ENCODE measurements around the gene ADAMTS5. TPM values are rescaled to one million over a fixed set of nuclear protein-coding genes. Genes with fewer than 3 reads are reported as not detected.

The ADAMTS5 gene
- total RNA-seq (2014; rRNA removed; shearing (Covaris generic)) = not detected in 2 replicates

GRCh38 chr21:26967062-26967913 is at the start of gene ADAMTS5:
TSS of gene ADAMTS5 (minus strand) at chr21:26967088. CDS start at chr21:26966391, 697 bp downstream.
- DNase-seq (ENCODE audit: low spot score) = no peak

GRCh38 chr21:27001526-27001925 is 34.6 kb upstream of the ADAMTS5 start:
- no peak for DNase-seq (ENCODE audit: low spot score)

DNA sequence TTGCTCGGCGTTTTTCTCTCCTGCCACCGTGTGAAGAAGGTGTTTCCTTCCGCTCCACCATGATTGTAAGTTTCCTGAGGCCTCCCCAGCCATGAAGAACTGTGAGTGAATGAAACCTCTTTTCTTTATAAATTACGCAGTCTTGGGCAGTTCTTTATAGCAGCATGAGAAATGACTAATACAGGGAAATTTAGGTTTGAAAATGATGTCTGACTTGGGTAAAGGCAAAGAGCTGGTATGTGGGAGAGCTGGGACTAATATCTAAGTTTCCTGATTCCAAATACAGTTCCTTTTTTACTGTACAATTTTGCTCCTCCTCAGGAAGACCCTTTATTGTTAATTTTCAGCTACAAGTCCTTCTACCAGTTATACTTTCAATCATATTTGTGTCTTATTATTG is 16.7 kb upstream of the ADAMTS5 start:
- DNase-seq (ENCODE audit: low spot score) = no peak

- no peak for DNase-seq (ENCODE audit: low spot score)
Observed at GRCh38 chr21:26982767-26983166, 15.9 kb upstream of the ADAMTS5 start.

DNA sequence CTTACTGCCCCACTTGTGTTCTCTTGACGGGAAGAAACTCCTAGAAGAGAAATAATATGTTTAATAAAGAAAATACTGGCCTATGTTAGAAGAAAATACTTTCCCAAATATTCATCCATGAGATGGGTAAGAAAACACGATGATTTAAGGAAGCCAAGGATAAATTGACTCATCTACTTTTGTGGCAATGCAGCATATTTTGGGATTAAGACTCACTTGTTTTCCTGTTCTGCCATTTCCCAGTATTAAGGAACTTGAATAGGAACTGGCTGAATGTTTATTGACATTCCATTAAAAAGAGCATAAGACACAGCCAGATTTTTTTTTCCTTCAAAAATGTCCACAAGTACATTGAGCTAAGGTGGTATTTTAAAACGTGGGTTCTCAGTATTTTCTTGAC is 10.9 kb upstream of the ADAMTS5 start:
- DNase-seq (ENCODE audit: low spot score) = no peak

- DNase-seq (ENCODE audit: low spot score) = no peak
Observed at GRCh38 chr21:26973226-26973625, 6.3 kb upstream of the ADAMTS5 start.

DNA sequence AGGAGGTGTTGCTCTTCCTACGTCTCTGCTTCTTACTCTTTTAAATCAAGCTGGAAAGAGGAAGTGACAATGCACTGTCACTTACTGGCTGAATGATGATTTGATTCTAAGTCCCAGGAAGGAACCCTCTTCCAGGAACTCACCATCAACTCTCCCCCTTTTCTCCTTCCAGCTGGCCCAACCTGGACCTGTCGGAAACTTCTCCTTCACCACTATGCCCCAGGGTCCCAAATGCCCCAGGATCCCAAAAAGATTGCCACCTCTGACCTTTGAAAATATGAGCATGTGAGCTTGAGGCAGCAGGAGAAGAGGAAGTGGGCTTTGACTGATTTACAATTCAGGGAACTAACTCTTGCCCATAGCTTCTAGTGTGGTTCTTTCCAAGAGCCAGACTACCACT is 5.3 kb upstream of the ADAMTS5 start:
- DNase-seq (ENCODE audit: low spot score) = no peak

- DNase-seq (ENCODE audit: low spot score) = no peak
Observed at GRCh38 chr21:26969971-26970725, 3.3 kb upstream of the ADAMTS5 start.

GRCh38 chr21:26966649-26967061 is 233 bp downstream of the ADAMTS5 start:
- no peak for DNase-seq (ENCODE audit: low spot score)

DNA sequence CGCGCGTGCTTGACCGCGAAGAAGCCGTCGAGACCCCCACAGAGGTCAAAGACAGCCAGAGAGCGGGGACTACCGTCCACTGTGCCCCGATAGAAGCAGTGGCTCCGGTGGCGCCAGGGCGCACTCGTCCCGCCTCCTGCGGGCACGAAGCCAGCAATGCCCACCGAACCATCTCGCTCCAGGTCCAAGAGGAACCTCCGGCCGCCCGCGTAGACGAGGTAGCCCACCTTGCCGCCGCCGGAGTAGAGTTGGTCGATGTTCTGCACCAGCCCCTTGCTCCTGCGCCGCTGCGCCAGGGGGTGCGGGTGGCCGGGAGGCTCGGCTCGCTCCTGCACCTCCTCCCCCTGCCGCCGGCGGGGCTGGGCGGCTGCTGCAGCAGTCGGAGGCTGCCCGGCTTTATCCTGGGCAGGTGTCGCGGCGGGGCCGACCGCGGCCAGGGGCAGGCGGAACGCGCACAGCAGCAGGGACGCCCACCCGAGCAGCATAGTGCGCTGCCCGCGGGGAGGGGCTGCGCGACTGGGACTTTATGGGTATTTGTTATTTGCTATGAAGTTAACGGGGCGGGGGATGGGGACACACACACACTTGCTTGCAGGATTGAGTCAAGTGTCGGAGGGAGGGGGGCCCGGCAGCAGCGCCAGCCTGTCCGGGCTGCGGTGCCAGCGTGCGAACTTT is 844 bp downstream of the ADAMTS5 start:
- DNase-seq (ENCODE audit: low spot score) = no peak

DNA sequence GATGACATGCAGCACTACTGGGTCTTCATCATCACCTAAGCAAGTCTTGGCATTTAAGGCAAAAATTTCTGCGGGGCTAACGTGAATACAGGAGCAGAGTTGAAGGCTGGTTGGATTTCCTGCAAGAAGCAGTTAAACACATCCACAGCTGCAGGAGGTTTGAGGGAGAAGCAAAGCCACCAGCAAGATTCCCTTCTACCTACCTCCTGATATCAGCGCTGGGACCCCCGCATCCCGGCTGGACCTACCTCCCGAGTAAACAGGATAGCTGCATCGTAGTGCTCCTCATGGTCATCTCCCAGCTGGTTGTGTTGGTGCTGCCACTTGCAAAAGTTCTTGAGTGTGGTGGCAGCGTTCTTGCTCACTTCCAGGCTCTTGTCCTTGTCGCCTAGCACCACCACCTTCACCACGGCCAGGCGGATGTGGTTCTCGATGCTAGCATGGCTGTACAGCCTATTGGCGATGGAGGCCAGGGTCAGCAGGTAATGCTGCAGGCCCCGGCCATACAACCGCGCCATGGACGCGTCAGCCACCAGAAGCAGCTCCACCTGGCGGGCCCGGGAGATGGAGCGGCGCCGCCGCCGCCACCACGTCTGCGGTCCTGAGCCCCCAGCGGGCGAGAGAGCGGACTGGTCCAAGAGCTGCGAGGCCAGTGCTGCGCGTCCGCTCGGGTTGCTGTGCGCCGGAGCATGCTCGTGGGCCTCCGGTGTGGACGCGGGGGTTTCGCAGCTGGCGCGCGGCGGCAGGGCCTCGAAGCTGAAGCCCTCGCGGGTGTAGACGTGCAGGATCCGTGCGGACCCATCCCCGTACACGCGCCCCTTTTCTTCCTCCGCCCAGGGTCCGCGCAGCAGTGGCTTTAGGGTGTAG is 1.6 kb downstream of the ADAMTS5 start:
- DNase-seq (ENCODE audit: low spot score) = no peak

DNA sequence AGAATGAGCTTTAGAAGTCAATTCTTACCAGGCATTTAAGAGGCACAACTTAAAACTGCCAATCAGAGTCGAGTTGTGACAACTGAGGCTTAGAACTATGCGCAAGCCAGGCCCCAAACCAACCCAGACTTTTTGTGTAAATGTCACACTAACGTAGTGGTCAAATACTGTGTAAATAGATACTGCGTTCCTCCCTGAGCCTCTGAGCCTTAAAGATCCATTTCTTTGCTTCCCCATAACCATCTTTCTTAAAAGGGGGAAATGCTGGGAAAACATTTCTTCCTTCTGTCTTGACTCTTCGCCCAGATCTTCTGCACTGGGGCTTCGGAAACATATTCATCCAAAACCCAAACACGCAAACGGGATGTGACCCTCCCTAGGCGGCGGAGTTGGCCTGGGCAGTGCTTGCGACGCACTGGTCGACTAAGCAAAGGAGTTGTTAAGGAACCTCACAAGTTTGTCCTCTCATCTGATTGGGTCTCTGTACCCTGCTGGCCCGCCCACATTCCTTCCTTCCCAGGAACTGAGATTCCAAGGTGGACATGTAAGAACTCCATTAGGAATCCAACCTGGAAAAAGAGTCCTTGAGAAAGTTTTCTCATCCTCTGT is 2.6 kb downstream of the ADAMTS5 start:
- DNase-seq (ENCODE audit: low spot score) = no peak

DNA sequence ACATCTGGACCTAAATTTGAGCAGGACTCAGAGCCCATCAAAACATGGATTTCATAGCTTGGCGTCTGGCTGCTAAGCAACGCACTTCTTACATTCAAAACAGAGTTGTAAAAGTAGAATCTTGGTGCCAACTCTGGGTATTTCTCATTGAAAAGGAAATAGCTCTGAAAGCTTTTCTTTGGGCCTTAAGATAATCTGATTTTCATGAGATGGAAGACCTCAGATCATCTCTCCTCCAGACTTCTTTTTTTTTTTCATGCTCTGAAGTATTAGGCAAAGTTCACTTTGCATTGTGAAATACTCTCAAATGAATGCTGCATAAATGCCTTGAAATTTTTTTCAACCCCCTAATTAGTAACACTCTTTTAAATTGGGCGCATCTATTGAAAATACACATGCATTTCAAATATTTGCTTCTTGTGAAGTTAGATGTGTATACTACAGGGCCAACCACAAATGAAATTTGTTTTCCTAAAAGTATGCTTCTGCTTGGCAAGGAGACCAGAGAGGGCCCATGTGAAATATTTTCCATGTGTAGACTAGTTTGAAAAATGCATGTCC is 4.2 kb downstream of the ADAMTS5 start:
- DNase-seq (ENCODE audit: low spot score) = no peak

GRCh38 chr21:26961698-26962097 is 5.2 kb downstream of the ADAMTS5 start:
- no peak for DNase-seq (ENCODE audit: low spot score)

DNA sequence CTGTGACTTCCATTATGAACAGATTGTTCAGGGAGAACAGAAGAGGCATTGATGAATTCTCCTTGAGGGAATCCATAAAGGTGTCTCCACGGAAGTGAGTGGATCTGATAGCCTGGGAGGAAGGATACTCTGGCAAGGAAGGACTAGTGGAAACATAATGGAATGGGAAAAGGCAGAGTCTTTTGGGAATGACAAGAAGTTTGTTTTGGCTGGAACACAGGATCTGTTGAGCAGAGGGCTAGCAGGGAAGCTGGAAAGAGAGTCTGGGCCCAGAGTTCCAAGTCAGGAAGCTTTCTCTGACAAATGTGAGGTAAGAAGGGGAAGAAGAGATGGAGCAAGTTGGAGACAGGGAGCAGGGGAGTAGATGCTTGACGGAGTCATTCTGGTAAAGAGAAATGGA is 8.1 kb downstream of the ADAMTS5 start:
- no peak for DNase-seq (ENCODE audit: low spot score)

- DNase-seq (ENCODE audit: low spot score) = no peak
Observed at GRCh38 chr21:26956813-26957212, 10.1 kb downstream of the ADAMTS5 start.

GRCh38 chr21:26956216-26956615 is 10.7 kb downstream of the ADAMTS5 start:
- DNase-seq (ENCODE audit: low spot score) = no peak

DNA sequence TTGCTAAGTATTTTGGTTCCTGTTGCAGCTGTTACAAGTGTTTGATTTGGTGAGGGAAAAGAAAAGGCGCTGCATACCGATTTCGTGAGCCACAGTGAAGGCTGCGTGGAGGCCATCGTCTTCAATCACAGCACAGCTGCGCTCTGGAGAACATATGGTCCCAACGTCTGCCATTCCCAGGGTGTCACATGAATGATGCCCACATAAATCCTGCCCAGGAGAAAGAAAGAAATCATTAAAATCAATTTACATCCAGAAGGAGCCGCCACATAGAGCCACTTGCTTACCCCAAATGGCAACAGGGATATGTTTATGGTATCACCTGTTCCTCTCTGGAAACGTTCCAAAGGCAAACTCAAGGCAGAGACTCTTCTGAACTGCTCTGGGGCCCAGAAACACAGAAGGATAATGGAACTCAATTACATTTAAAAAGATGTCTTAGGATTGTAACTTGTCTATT is 12.2 kb downstream of the ADAMTS5 start:
- no peak for DNase-seq (ENCODE audit: low spot score)

DNA sequence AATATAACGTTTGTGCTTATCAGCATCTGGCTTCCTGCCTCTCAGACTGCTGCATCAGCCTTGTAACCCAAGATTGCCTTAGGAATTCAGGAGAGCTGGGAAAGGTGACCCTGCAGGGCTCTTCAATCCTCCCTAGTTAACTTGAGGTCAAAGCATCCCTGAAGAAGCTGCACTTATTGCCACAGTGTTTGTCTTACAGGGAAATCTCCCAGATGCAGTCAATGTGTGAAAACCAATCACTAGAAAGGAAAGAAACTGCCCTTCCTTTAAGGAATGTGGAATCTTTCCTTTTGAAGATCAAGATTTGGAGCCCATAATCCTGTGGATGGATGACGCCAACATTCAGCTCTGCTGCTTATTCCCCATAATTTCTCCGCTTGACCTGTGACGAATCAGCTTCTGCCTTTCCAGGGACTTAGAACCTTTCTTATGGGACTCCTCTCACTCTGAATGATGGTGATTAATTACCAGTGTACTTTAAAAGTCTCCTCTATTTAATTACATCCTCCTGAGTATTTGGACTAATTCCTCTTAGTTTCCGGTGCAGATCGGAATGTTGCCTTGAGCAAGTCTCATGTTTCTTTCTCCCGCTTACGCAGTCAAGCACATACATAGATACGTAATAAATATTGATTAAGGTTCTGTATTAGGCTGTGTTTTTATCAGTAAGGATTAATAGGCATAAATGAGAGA is 14.4 kb downstream of the ADAMTS5 start:
- DNase-seq (ENCODE audit: low spot score) = no peak

DNA sequence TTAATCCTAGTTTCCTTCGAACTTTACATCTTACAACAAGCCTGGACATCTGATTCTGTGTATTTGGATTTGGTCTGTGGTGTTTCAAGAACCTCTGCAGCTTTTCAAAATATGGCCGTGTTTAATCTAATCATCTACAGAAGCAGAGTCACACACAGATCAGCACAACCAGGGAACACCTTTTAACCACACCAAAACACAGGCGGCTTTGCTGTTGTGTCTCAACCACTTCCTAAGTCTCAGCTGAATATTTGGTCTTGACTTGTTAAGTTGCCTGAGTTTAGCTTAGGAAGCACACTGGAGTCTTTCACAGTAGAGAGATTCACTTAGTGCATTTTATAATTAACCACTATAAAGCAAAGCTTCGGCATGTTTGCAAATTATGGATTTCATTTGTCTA is 17.1 kb downstream of the ADAMTS5 start:
- DNase-seq (ENCODE audit: low spot score) = no peak
